Measurements from ENCODE around the gene OR5K2. TPM values are rescaled to one million over a fixed set of nuclear protein-coding genes. Genes with fewer than 3 reads are reported as not detected.

The OR5K2 gene
- total and polyA plus RNA-seq, 2 of the 4 experiments (the other 2 are of a cell fraction), result not detected

- no peak overlapping the region for H3K9ac ChIP-seq (ENCODE audit: low read depth, low read length)
- H3K4me3 ChIP-seq (ENCODE audit: insufficient read depth, low read depth, low read length), result no peak overlapping the region
- no peak overlapping the region for H2BK20ac ChIP-seq (ENCODE audit: low read depth, low read length)
- H3K27me3 ChIP-seq (ENCODE audit: control insufficient read depth, insufficient read depth, low read length), result no peaks in the 10 kb centered on the region
- dilution Hi-C loops (cut with HindIII; ENCODE audit: low sequenced_read_pairs, unreplicated experiment), result no loop called here
- in situ Hi-C loops (cut with MboI; ENCODE audit: low sequenced_read_pairs), result no loop called here
- no peaks in the 10 kb centered on the region for H3K36me3 ChIP-seq (ENCODE audit: control insufficient read depth, insufficient read depth, low read length)
- BruUV-seq (replicated peaks), result no TSS peak
- no peaks in the 10 kb centered on the region for H4K20me1 ChIP-seq (ENCODE audit: insufficient read depth, low read length)
- H3K18ac ChIP-seq (ENCODE audit: low read depth, low read length), result no peak overlapping the region
- H2BK5ac ChIP-seq (ENCODE audit: low read depth, low read length, poor library complexity, severe bottlenecking), result no peak overlapping the region
- no peak overlapping the region for H3K4ac ChIP-seq (ENCODE audit: low read depth, low read length)
- CTCF ChIA-PET, result no interaction called here
- no peak overlapping the region for H2BK15ac ChIP-seq (ENCODE audit: low read depth, low read length)
- no peak overlapping the region for H3K4me2 ChIP-seq (ENCODE audit: low read depth, low read length)
- H3K4me1 ChIP-seq (ENCODE audit: control insufficient read depth, insufficient read depth, low read length), result no peaks in the 10 kb centered on the region
- H3K79me1 ChIP-seq (ENCODE audit: low read depth in 1 of 2, low read length in 2 of 2), result no peaks in the 10 kb centered on the region
- H4K5ac ChIP-seq (ENCODE audit: low read depth, low read length), result no peak overlapping the region
- H2AK5ac ChIP-seq (ENCODE audit: low read depth, low read length), result no peak overlapping the region
- no peak overlapping the region for H2AK9ac ChIP-seq (replicated peaks; ENCODE audit: low read depth, low read length, poor library complexity)
- WGBS, 2 experiments (ENCODE audit: extremely low coverage in 2 of 2, insufficient read length in 1 of 2), result 57% methylated on average over 1 of the region's 3 CpGs; no CpG with 5 or more reads in 1 of the 2 experiments
- TF ChIP-seq, protein P1, sequence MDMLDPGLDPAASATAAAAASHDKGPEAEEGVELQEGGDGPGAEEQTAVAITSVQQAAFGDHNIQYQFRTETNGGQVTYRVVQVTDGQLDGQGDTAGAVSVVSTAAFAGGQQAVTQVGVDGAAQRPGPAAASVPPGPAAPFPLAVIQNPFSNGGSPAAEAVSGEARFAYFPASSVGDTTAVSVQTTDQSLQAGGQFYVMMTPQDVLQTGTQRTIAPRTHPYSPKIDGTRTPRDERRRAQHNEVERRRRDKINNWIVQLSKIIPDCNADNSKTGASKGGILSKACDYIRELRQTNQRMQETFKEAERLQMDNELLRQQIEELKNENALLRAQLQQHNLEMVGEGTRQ (IDR thresholded peaks at IDR 0.05; ENCODE audit: low read depth, low read length), result no peak
- TF ChIP-seq CEBPB (IDR thresholded peaks at IDR 0.05; ENCODE audit: low read depth, low read length) (no peak), MAZ (IDR thresholded peaks at IDR 0.05; ENCODE audit: borderline replicate concordance, low read depth, low read length) (no peak), FOS (IDR thresholded peaks at IDR 0.05; ENCODE audit: low read depth, low read length) (no peak), CTCF (conservative IDR thresholded peaks at IDR 0.05; ENCODE audit: low read depth, low read length) (no peak), BHLHE40 (IDR thresholded peaks at IDR 0.05; ENCODE audit: low read depth, low read length) (no peak)
- no peaks in the 10 kb centered on the region for H3K9me1 ChIP-seq (ENCODE audit: insufficient read depth, low read length)
- no peak overlapping the region for H2BK120ac ChIP-seq (ENCODE audit: low read depth, low read length)
- H3K14ac ChIP-seq (replicated peaks; ENCODE audit: low read depth, low read length), result no peak overlapping the region
- ATAC-seq (ENCODE audit: low read depth), result no peak
- POLR2A ChIA-PET (ENCODE audit: unreplicated experiment), result no interaction called here
- no peak overlapping the region for H3K56ac ChIP-seq (ENCODE audit: extremely low read depth, insufficient read depth, low read length)
- no peak overlapping the region for H2AFZ ChIP-seq (replicated peaks; ENCODE audit: low read length, poor library complexity)
- H4K8ac ChIP-seq (ENCODE audit: low read depth in 2 of 2, low read length in 2 of 2), result no peak overlapping the region
- no peaks in the 10 kb centered on the region for H3K9me3 ChIP-seq (ENCODE audit: control insufficient read depth, insufficient read depth, low read length)
- H3K27ac ChIP-seq (ENCODE audit: insufficient read depth, low read length), result no peak overlapping the region
- no peak overlapping the region for H4K91ac ChIP-seq (ENCODE audit: insufficient read depth, low read depth, low read length)
- no peak for DNase-seq
- no peak overlapping the region for H3K23ac ChIP-seq (ENCODE audit: low read depth, low read length)
- intact Hi-C loops (cut with micrococcal nuclease), result no loop called here
Measured at GRCh38 chr3:98482717-98483482, 14.6 kb upstream of the OR5K2 start.
